Mesendoderm (in vitro differentiated cells): ENCODE data around the gene KCNJ5.

Experiments
- DNase-seq: peaks from one replicate; pipeline ENCODE4 v3.0.0; 2013
- H2AK5ac ChIP-seq: 2 replicates; pipeline ENCODE4 v1.6.1; 2013; ENCODE audit warnings: low read length, inconsistent platforms
- H2BK120ac ChIP-seq: 2 replicates; pipeline ENCODE4 v1.6.1; 2013; ENCODE audit warnings: low read depth, mild to moderate bottlenecking, low read length, moderate library complexity, mixed read lengths
- H2BK15ac ChIP-seq: replicated peaks from 2 replicates; pipeline ENCODE4 v1.6.1; 2013; ENCODE audit warnings: low read depth, mild to moderate bottlenecking, moderate library complexity
- H2BK5ac ChIP-seq: 2 replicates; pipeline ENCODE4 v1.6.1; 2013; ENCODE audit warnings: low read length, inconsistent platforms
- H3K18ac ChIP-seq: 2 replicates; pipeline ENCODE4 v1.6.1; 2013; ENCODE audit warnings: mild to moderate bottlenecking, low read length, mixed read lengths
- H3K23ac ChIP-seq: one replicate; pipeline ENCODE4 v1.6.1; 2013; ENCODE audit warnings: low read length
- H3K27ac ChIP-seq: 2 replicates; pipeline ENCODE4 v1.5.1; 2013; ENCODE audit warnings: low read depth, mild to moderate bottlenecking, inconsistent platforms, low read length, moderate library complexity
- H3K27me3 ChIP-seq: 2 replicates; pipeline ENCODE4 v1.6.1; 2013; ENCODE audit warnings: low read length, control low read depth, mild to moderate bottlenecking, inconsistent platforms; ENCODE audit not compliant: insufficient read depth, poor library complexity
- H3K36me3 ChIP-seq: 2 replicates; pipeline ENCODE4 v1.6.1; 2013; ENCODE audit warnings: low read length, inconsistent platforms; ENCODE audit not compliant: control insufficient read depth, insufficient read depth
- H3K4ac ChIP-seq: one replicate; pipeline ENCODE4 v1.6.1; 2013; ENCODE audit warnings: low read depth, mild to moderate bottlenecking, low read length, moderate library complexity
- H3K4me1 ChIP-seq: 2 replicates; pipeline ENCODE4 v1.6.1; 2013; ENCODE audit warnings: low read depth, low read length, inconsistent platforms; ENCODE audit not compliant: control insufficient read depth
- H3K4me2 ChIP-seq: 2 replicates; pipeline ENCODE4 v1.6.1; 2013; ENCODE audit warnings: low read length
- H3K4me3 ChIP-seq: 2 replicates; pipeline ENCODE4 v1.5.1; 2013; ENCODE audit warnings: mild to moderate bottlenecking, low read length
- H3K56ac ChIP-seq: one replicate; pipeline ENCODE4 v1.6.1; 2013; ENCODE audit warnings: low read length
- H3K79me1 ChIP-seq: 2 replicates; pipeline ENCODE4 v1.6.1; 2013; ENCODE audit warnings: low read length, inconsistent platforms
- H3K79me2 ChIP-seq: 2 replicates; pipeline ENCODE4 v1.6.1; 2013; ENCODE audit warnings: mild to moderate bottlenecking, low read length; ENCODE audit not compliant: control insufficient read depth, insufficient read depth
- H3K9ac ChIP-seq: 2 replicates; pipeline ENCODE4 v1.6.1; 2013; ENCODE audit warnings: low read length, inconsistent platforms
- H4K5ac ChIP-seq: one replicate; pipeline ENCODE4 v1.6.1; 2013; ENCODE audit warnings: low read length
- H4K8ac ChIP-seq: one replicate; pipeline ENCODE4 v1.6.1; 2013; ENCODE audit warnings: low read depth, mild to moderate bottlenecking, control low read depth, low read length, moderate library complexity
- WGBS: extraction: QIAGEN DNeasy Blood & Tissue Kit; methylation state at CpG from one replicate; pipeline ENCODE4 v1.1.7; 2013; ENCODE audit warnings: low lambda C conversion rate, missing lambda C conversion rate; ENCODE audit not compliant: insufficient coverage; ENCODE audit errors: extremely low coverage; 5-methylcytosine and 5-hydroxymethylcytosine counted together

Gene KCNJ5

DNA sequence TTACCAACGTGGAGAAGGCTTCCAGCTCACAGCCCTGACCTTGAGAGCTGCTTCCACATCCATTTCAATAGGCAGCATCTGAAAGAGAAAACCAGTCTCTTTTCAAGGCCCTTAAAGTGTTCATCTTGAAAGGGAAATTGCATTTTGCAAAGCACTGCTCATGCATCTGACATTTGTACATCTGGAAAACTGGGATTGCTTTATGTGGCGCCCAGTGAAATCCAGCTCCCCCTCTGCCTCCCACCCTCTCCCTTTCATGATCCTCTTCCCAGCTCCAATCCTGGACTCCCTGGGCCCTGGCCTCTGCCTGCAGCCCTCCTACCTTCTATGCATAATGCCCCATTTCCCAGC lies 34.1 kb downstream of the KCNJ5 start:
- Histone ChIP-seq H3K79me1 (no peaks in the 10 kb centered on the region), H4K5ac (no peak overlapping the region), H3K79me2 (no peaks in the 10 kb centered on the region), H2BK120ac (no peak overlapping the region), H3K23ac (no peak overlapping the region), H3K4ac (no peak overlapping the region), H3K56ac (no peak overlapping the region), H3K9ac (no peak overlapping the region), H2BK15ac (no peak overlapping the region), H3K36me3 (no peaks in the 10 kb centered on the region), H2BK5ac (no peak overlapping the region), H3K27ac (no peak overlapping the region), H4K8ac (no peak overlapping the region), H3K18ac (no peak overlapping the region), H3K27me3 (peaks cover 10% of the 10 kb centered on the region), H3K4me2 (no peak overlapping the region), H3K4me3 (no peak overlapping the region), H3K4me1 (peaks cover 2% of the 10 kb centered on the region), H2AK5ac (no peak overlapping the region)
- no peak for DNase-seq
- WGBS: no CpG with 5 or more reads among the region's 2 CpGs

DNA sequence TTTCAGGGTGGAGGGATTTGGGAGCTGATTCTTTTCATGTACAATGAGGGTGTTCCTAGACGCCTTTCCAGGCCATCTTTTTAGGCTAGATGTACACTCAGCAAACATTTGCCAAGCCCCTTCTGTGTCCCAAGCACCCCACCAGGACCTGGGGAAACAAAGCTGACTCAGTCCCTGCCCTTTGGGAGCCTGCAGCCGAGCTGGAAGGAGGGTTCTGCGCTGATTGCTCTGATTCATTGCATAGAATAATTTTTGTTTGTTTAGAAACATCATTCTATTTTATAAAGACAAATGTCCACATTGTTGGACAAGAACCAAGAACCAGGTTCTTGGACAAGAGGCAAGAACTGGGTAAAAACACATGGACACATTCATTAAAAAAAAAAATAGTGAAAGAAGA lies 34.8 kb downstream of the KCNJ5 start:
- no peak overlapping the region for H3K4me2 ChIP-seq
- no peak overlapping the region for H2BK5ac ChIP-seq
- H3K4me3 ChIP-seq: no peak overlapping the region
- no peak overlapping the region for H3K27ac ChIP-seq
- H3K27me3 ChIP-seq: peaks cover 10% of the 10 kb centered on the region
- H4K8ac ChIP-seq: no peak overlapping the region
- H3K79me1 ChIP-seq: no peaks in the 10 kb centered on the region
- no peak overlapping the region for H3K56ac ChIP-seq
- no peak overlapping the region for H2BK120ac ChIP-seq
- no peak overlapping the region for H2BK15ac ChIP-seq
- no peaks in the 10 kb centered on the region for H3K36me3 ChIP-seq
- no peak overlapping the region for H3K18ac ChIP-seq
- H3K23ac ChIP-seq: no peak overlapping the region
- no peak for DNase-seq
- H3K79me2 ChIP-seq: no peaks in the 10 kb centered on the region
- no peak overlapping the region for H3K9ac ChIP-seq
- H2AK5ac ChIP-seq: no peak overlapping the region
- peaks cover 2% of the 10 kb centered on the region for H3K4me1 ChIP-seq
- H3K4ac ChIP-seq: no peak overlapping the region
- no CpG with 5 or more reads among the region's 3 CpGs for WGBS
- no peak overlapping the region for H4K5ac ChIP-seq

DNA sequence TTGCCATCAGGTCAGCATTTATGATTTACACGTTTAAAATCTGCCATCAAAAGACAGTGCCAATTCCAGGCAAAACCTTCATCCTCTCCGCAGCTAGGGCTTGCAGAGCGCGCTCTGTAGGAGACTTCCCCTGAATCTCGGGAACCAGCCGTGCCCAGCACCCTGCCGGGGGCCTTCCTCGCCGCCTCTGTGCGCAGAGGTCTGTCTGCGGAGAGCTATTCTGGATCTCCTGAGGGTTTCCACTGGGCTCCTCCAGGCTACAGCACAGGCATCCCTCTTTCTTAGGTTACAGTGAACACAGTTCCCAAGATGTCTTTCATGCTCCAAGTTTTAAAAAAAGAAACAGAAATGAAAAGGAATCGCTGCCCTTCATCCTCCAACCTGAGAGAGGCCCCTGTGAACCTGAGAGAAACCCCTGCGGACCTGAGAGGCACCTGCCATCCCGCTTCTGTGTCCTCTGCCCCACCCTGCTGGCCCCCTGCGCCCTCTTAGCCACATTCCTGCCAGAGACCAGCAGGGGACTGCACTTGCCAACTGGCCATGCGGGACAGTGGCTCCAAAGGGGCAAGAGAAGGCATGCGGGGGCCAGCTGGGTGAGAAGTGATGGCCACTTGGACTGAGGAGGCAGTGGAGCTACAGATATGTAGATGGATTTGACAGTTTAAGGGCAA lies 35.4 kb downstream of the KCNJ5 start:
- WGBS: no CpG with 5 or more reads among the region's 17 CpGs
- peaks cover 2% of the 10 kb centered on the region for H3K4me1 ChIP-seq
- no peak overlapping the region for H3K4ac ChIP-seq
- no peak overlapping the region for H3K18ac ChIP-seq
- DNase-seq: no peak
- no peak overlapping the region for H2BK120ac ChIP-seq
- no peak overlapping the region for H3K9ac ChIP-seq
- no peak overlapping the region for H3K4me3 ChIP-seq
- H2BK5ac ChIP-seq: no peak overlapping the region
- no peak overlapping the region for H3K23ac ChIP-seq
- H3K79me1 ChIP-seq: no peaks in the 10 kb centered on the region
- no peak overlapping the region for H4K5ac ChIP-seq
- H2BK15ac ChIP-seq: no peak overlapping the region
- H3K56ac ChIP-seq: no peak overlapping the region
- H3K27me3 ChIP-seq: peaks cover 10% of the 10 kb centered on the region
- H3K4me2 ChIP-seq: no peak overlapping the region
- no peak overlapping the region for H2AK5ac ChIP-seq
- no peaks in the 10 kb centered on the region for H3K36me3 ChIP-seq
- no peak overlapping the region for H3K27ac ChIP-seq
- H4K8ac ChIP-seq: no peak overlapping the region
- H3K79me2 ChIP-seq: no peaks in the 10 kb centered on the region

DNA sequence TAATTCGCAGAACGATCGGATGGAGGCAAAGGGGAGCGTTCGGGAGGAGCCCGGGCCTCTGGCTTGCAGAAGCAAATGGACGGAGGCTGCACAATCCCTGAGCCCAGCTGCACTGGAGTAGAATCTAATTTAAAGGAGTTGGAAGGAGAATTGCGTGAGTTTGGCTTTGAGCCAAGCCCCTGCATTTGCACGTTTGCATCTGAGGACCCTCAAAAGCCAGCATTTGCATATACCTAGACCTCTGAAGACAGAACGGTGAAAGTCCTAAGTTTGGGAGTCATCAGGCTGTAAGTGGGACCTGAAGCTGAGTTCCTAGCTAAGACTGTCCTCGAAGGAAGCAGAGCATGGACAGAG lies 35.9 kb downstream of the KCNJ5 start:
- no peak for DNase-seq
- no CpG with 5 or more reads among the region's 11 CpGs for WGBS
- H2BK15ac ChIP-seq: no peak overlapping the region
- H3K79me2 ChIP-seq: no peaks in the 10 kb centered on the region
- H2AK5ac ChIP-seq: no peak overlapping the region
- no peak overlapping the region for H2BK120ac ChIP-seq
- no peak overlapping the region for H3K4me3 ChIP-seq
- no peak overlapping the region for H4K5ac ChIP-seq
- H4K8ac ChIP-seq: no peak overlapping the region
- peaks cover 2% of the 10 kb centered on the region for H3K4me1 ChIP-seq
- no peak overlapping the region for H3K4ac ChIP-seq
- H3K36me3 ChIP-seq: no peaks in the 10 kb centered on the region
- no peak overlapping the region for H3K27ac ChIP-seq
- peaks cover 10% of the 10 kb centered on the region for H3K27me3 ChIP-seq
- H3K56ac ChIP-seq: no peak overlapping the region
- no peak overlapping the region for H2BK5ac ChIP-seq
- no peak overlapping the region for H3K4me2 ChIP-seq
- no peaks in the 10 kb centered on the region for H3K79me1 ChIP-seq
- H3K23ac ChIP-seq: no peak overlapping the region
- H3K9ac ChIP-seq: no peak overlapping the region
- no peak overlapping the region for H3K18ac ChIP-seq

DNA sequence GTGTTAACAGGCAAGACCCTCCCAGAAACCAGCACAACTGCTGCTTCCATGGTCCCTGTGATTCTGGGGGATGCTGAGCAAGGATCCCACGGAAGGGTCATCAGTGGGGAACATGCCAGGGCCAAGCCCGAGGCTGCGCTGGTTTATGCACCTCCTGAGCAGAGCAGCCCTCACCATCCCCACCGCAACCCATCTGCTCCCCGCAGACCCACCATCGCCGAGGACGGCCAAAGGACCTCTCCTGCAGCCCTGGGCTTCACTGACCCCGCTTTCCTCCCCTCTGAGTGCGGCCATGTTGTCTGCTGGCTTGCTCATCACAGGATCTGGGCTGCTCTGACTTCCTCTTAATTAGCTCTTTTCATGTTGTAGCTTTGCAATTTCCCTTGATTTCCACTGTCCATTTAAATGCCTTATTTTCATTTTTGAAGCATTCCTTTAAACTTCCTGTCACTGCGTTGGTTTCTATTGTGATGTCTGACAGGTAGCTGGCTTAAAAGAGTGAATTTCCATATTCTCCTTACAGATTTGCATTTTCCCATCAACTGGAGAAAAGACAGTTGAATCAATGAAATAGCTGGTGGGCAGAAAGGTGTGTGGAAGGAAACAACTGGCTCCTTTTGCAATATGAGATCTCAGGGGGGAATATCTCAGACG lies 36.7 kb downstream of the KCNJ5 start:
- Histone ChIP-seq H3K79me2 (no peaks in the 10 kb centered on the region), H3K27ac (no peak overlapping the region), H3K4ac (no peak overlapping the region), H3K4me1 (peaks cover 2% of the 10 kb centered on the region), H3K4me2 (no peak overlapping the region), H2BK120ac (no peak overlapping the region), H2BK15ac (no peak overlapping the region), H3K9ac (no peak overlapping the region), H4K5ac (no peak overlapping the region), H3K79me1 (no peaks in the 10 kb centered on the region), H3K18ac (no peak overlapping the region), H3K36me3 (no peaks in the 10 kb centered on the region), H3K27me3 (peaks cover 10% of the 10 kb centered on the region), H3K23ac (no peak overlapping the region), H2BK5ac (no peak overlapping the region), H2AK5ac (no peak overlapping the region), H4K8ac (no peak overlapping the region), H3K4me3 (no peak overlapping the region), H3K56ac (no peak overlapping the region)
- DNase-seq: no peak
- WGBS: no CpG with 5 or more reads among the region's 12 CpGs

DNA sequence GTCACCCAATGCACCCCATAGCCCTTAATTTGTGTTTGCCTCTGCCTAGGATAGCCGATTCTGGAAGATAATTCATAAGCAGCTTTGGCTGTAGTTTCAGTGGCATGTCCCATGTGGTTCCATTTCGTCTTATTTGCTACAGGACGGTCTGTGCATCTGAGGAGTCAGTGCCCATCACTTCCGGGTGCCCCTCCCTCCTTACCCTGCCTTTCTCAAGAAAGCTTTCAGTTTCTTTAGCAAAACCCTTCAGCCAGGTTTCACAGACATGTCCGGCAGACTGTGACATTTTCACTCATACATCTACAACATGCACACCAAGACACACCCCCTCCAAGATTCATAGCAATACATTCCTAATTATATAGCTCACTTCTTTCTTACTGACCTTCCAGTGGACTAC lies 37.2 kb downstream of the KCNJ5 start:
- H3K4me2 ChIP-seq: no peak overlapping the region
- H2BK5ac ChIP-seq: no peak overlapping the region
- no peak overlapping the region for H3K23ac ChIP-seq

More for the DNA sequence above, 37.2 kb downstream of the KCNJ5 start:
- no peaks in the 10 kb centered on the region for H3K79me1 ChIP-seq
- no peak overlapping the region for H4K5ac ChIP-seq
- no peak for DNase-seq
- no CpG with 5 or more reads among the region's 5 CpGs for WGBS
- no peaks in the 10 kb centered on the region for H3K79me2 ChIP-seq
- no peak overlapping the region for H2BK120ac ChIP-seq
- H2BK15ac ChIP-seq: no peak overlapping the region
- H3K27ac ChIP-seq: no peak overlapping the region
- H3K4me1 ChIP-seq: peaks cover 2% of the 10 kb centered on the region
- no peak overlapping the region for H2AK5ac ChIP-seq
- no peak overlapping the region for H4K8ac ChIP-seq
- peaks cover 10% of the 10 kb centered on the region for H3K27me3 ChIP-seq
- H3K4me3 ChIP-seq: no peak overlapping the region
- H3K4ac ChIP-seq: no peak overlapping the region
- no peaks in the 10 kb centered on the region for H3K36me3 ChIP-seq
- no peak overlapping the region for H3K9ac ChIP-seq
- H3K56ac ChIP-seq: no peak overlapping the region
- H3K18ac ChIP-seq: no peak overlapping the region
